RWPE2 (cell line): ENCODE results near the gene PCF11.

Experiments
- ATAC-seq: fragments of 200-7000 bp; cut with Tn5 transposase; 3 replicates; pipeline ENCODE4 v1.9.1; 2021; ENCODE audit warnings: low read depth
- DNase-seq: peaks from one replicate; pipeline ENCODE4 v3.0.0-alpha.2; 2020; ENCODE audit warnings: low spot score
- H3K27ac ChIP-seq: fragments of 450-650 bp; 2 replicates; pipeline ENCODE4 v1.5.1; 2017; ENCODE audit warnings: mild to moderate bottlenecking; ENCODE audit not compliant: poor library complexity, severe bottlenecking
- H3K27me3 ChIP-seq: fragments of 250-450 bp; sonication (Bioruptor Pico); 2 replicates; pipeline ENCODE4 v1.5.1; 2021; ENCODE audit warnings: mild to moderate bottlenecking, moderate library complexity; ENCODE audit not compliant: insufficient read depth, poor library complexity, severe bottlenecking
- H3K36me3 ChIP-seq: fragments of 250-450 bp; sonication (Bioruptor Pico); 2 replicates; pipeline ENCODE4 v1.5.1; 2020; ENCODE audit warnings: low read depth, mild to moderate bottlenecking, moderate library complexity
- H3K4me1 ChIP-seq: fragments of 250-450 bp; sonication (Bioruptor Pico); 2 replicates; pipeline ENCODE4 v1.5.1; 2021; ENCODE audit warnings: mild to moderate bottlenecking, moderate library complexity; ENCODE audit not compliant: insufficient read depth, poor library complexity, severe bottlenecking
- H3K4me3 ChIP-seq: fragments of 250-450 bp; sonication (Bioruptor Pico); 2 replicates; pipeline ENCODE4 v1.5.1; 2021; ENCODE audit warnings: mild to moderate bottlenecking, moderate library complexity; ENCODE audit not compliant: severe bottlenecking
- H3K9me3 ChIP-seq: fragments of 250-450 bp; sonication (Bioruptor Pico); 2 replicates; pipeline ENCODE4 v1.5.1; 2021; ENCODE audit warnings: mild to moderate bottlenecking, moderate library complexity; ENCODE audit not compliant: severe bottlenecking
- TF ChIP-seq, protein P1 (sequence below): fragments of 450-650 bp; IDR thresholded peaks from one replicate; pipeline ENCODE4 v1.5.1; 2017; ENCODE audit warnings: mild to moderate bottlenecking, moderate library complexity; ENCODE audit not compliant: poor library complexity, severe bottlenecking

PCF11 gene

GRCh38 chr11:83116015-83116641 is 40.8 kb upstream of the PCF11 start:
- TF ChIP-seq, protein P1, sequence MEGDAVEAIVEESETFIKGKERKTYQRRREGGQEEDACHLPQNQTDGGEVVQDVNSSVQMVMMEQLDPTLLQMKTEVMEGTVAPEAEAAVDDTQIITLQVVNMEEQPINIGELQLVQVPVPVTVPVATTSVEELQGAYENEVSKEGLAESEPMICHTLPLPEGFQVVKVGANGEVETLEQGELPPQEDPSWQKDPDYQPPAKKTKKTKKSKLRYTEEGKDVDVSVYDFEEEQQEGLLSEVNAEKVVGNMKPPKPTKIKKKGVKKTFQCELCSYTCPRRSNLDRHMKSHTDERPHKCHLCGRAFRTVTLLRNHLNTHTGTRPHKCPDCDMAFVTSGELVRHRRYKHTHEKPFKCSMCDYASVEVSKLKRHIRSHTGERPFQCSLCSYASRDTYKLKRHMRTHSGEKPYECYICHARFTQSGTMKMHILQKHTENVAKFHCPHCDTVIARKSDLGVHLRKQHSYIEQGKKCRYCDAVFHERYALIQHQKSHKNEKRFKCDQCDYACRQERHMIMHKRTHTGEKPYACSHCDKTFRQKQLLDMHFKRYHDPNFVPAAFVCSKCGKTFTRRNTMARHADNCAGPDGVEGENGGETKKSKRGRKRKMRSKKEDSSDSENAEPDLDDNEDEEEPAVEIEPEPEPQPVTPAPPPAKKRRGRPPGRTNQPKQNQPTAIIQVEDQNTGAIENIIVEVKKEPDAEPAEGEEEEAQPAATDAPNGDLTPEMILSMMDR: no peak
- H3K27ac ChIP-seq: no peak overlapping the region
- no peak for ATAC-seq

DNA sequence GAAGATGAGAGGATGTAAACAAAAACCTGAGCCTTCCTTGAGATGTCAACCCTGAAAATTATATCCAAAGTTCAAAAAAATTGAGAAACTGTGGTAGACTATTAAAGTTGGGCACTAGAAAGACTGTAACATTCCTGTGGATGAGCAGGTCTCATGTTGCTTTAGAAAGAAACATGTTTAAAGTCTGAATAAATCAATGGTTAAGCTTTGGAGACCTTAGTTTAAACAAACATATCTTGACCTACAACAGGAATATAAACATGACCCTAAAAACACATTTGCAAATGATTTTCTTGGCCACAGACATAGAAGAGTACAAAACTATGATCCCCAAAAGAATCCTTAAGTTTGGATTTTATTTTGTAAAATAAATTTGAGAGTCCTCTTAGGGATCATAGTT is 38.1 kb upstream of the PCF11 start:
- no peak for ATAC-seq
- no peak for DNase-seq
- Histone ChIP-seq H3K4me3 (no peak overlapping the region), H3K36me3 (no peaks in the 10 kb centered on the region), H3K27me3 (no peaks in the 10 kb centered on the region), H3K4me1 (no peaks in the 10 kb centered on the region), H3K9me3 (no peaks in the 10 kb centered on the region), H3K27ac (no peak overlapping the region)
- TF ChIP-seq, protein P1: no peak

More at GRCh38 chr11:83116015-83116641, 40.8 kb upstream of the PCF11 start:
- no peak for DNase-seq
- Histone ChIP-seq H3K9me3 (no peaks in the 10 kb centered on the region), H3K27me3 (no peaks in the 10 kb centered on the region), H3K4me3 (no peak overlapping the region), H3K4me1 (no peaks in the 10 kb centered on the region), H3K36me3 (no peaks in the 10 kb centered on the region)

DNA sequence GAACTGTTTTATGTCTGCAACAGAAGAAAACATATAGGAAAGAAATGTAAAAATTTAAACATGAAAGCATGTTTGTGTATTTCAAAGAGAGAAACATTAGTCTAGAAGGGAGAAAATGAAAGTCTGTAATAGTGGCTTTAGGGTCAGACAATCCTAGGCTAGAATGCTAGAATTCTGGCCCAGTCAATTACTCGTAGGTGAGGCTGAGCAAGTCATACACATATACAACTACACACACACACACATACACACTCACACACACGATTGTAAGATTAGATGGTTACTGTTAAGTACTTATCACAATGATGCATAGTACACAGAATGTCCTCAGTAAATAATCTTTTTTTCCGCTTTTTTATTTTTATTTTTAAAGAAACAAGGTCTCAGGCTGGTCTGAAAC is 37.7 kb upstream of the PCF11 start:
- DNase-seq (no peak), ATAC-seq (no peak)
- no peaks in the 10 kb centered on the region for H3K4me1 ChIP-seq
- H3K27ac ChIP-seq: no peak overlapping the region
- H3K27me3 ChIP-seq: no peaks in the 10 kb centered on the region
- H3K4me3 ChIP-seq: no peak overlapping the region
- H3K36me3 ChIP-seq: no peaks in the 10 kb centered on the region
- no peaks in the 10 kb centered on the region for H3K9me3 ChIP-seq
- TF ChIP-seq, protein P1: no peak

DNA sequence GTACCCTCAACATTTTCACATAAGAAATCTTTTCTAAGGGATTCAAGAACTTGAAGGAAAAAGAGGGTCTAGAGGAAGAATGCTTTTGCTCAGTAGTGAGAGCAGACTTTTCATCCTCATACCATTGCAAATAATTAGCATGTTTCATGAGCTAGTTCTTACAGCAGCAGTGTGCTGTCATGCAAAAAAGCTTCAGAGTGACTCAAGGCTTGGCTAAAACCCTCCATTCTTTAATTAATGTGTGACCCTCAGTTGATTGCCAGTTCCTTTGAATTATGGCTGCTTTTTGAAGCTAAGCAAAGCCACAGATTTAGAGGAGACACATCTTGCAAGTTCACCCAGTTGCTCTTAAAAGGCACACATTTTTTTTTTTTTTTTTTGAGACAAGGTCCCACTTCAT is 36.6 kb upstream of the PCF11 start:
- Histone ChIP-seq H3K27ac (no peak overlapping the region), H3K9me3 (no peaks in the 10 kb centered on the region), H3K4me1 (no peaks in the 10 kb centered on the region), H3K4me3 (no peak overlapping the region), H3K36me3 (no peaks in the 10 kb centered on the region), H3K27me3 (no peaks in the 10 kb centered on the region)
- TF ChIP-seq, protein P1: no peak
- no peak for DNase-seq
- ATAC-seq: no peak

GRCh38 chr11:83122050-83122449 is 34.9 kb upstream of the PCF11 start:
- Histone ChIP-seq H3K27ac (no peak overlapping the region), H3K36me3 (no peaks in the 10 kb centered on the region), H3K4me3 (no peak overlapping the region), H3K4me1 (no peaks in the 10 kb centered on the region), H3K27me3 (no peaks in the 10 kb centered on the region), H3K9me3 (no peaks in the 10 kb centered on the region)
- DNase-seq: no peak
- ATAC-seq: no peak
- TF ChIP-seq, protein P1: no peak
